Stimulated activated naive CD8-positive, alpha-beta T cell treated with anti-CD3 and anti-CD28 coated beads, Interleukin-15, Interleukin-2, amounts not matched to agents 100 ng/mL and 50 ng/mL, for 24 hours (primary cell): ENCODE results near the gene ALKBH4.
"Not testable (repeated sequence)": the region's sequence is repeated elsewhere in the genome, so short reads cannot be mapped to it uniquely, and the experiment has no call there.

Experiments
- H3K27ac Mint-ChIP-seq: one replicate; pipeline ENCODE4 v1.8.0; 2021; ENCODE audit warnings: mild to moderate bottlenecking, mixed read lengths
- H3K27me3 Mint-ChIP-seq: one replicate; pipeline ENCODE4 v1.8.0; 2021; ENCODE audit warnings: mixed read lengths
- H3K36me3 Mint-ChIP-seq: one replicate; pipeline ENCODE4 v1.8.0; 2021; ENCODE audit warnings: low read depth, mixed read lengths
- H3K4me1 Mint-ChIP-seq: one replicate; pipeline ENCODE4 v1.8.0; 2021; ENCODE audit warnings: low read depth, mixed read lengths
- H3K4me3 Mint-ChIP-seq: one replicate; pipeline ENCODE4 v1.8.0; 2021; ENCODE audit warnings: mild to moderate bottlenecking, mixed read lengths
- H3K9me3 Mint-ChIP-seq: one replicate; pipeline ENCODE4 v1.8.0; 2021; ENCODE audit warnings: mixed read lengths

ALKBH4 gene

GRCh38 chr7:102490529-102491075, 25.9 kb upstream of the ALKBH4 start:
- H3K4me3 Mint-ChIP-seq, H3K4me1 Mint-ChIP-seq, H3K27ac Mint-ChIP-seq, H3K9me3 Mint-ChIP-seq, H3K36me3 Mint-ChIP-seq, H3K27me3 Mint-ChIP-seq: not testable (repeated sequence)

GRCh38 chr7:102484317-102484716, 19.7 kb upstream of the ALKBH4 start:
- H3K4me3 Mint-ChIP-seq, H3K27me3 Mint-ChIP-seq, H3K9me3 Mint-ChIP-seq, H3K4me1 Mint-ChIP-seq, H3K36me3 Mint-ChIP-seq, H3K27ac Mint-ChIP-seq: not testable (repeated sequence)

GRCh38 chr7:102481962-102482361, 17.3 kb upstream of the ALKBH4 start:
- not testable (repeated sequence) for H3K4me3 Mint-ChIP-seq, H3K27me3 Mint-ChIP-seq, H3K4me1 Mint-ChIP-seq, H3K27ac Mint-ChIP-seq, H3K36me3 Mint-ChIP-seq, H3K9me3 Mint-ChIP-seq

GRCh38 chr7:102479982-102480637, 15.4 kb upstream of the ALKBH4 start:
- H3K4me3 Mint-ChIP-seq, H3K27me3 Mint-ChIP-seq, H3K27ac Mint-ChIP-seq, H3K9me3 Mint-ChIP-seq, H3K36me3 Mint-ChIP-seq, H3K4me1 Mint-ChIP-seq: not testable (repeated sequence)

GRCh38 chr7:102479209-102479584, 14.5 kb upstream of the ALKBH4 start:
- H3K27me3 Mint-ChIP-seq, H3K9me3 Mint-ChIP-seq, H3K36me3 Mint-ChIP-seq, H3K4me3 Mint-ChIP-seq, H3K27ac Mint-ChIP-seq, H3K4me1 Mint-ChIP-seq: not testable (repeated sequence)

- not testable (repeated sequence) for H3K27me3 Mint-ChIP-seq, H3K9me3 Mint-ChIP-seq, H3K4me1 Mint-ChIP-seq, H3K36me3 Mint-ChIP-seq
- peak within 1 kb of the TSS; percentile 72 for H3K27ac Mint-ChIP-seq
- peak within 1 kb of the TSS; percentile 83 for H3K4me3 Mint-ChIP-seq
These were observed 13.9 kb upstream of the ALKBH4 start, which contains the start of gene POLR2J for GRCh38 chr7:102478314-102479208. Gene POLR2J (minus strand): TSS chr7:102478922. CDS start chr7:102478860, 62 bp downstream.

GRCh38 chr7:102474736-102475435, 10.2 kb upstream of the ALKBH4 start:
- H3K9me3 Mint-ChIP-seq, H3K4me3 Mint-ChIP-seq, H3K36me3 Mint-ChIP-seq, H3K27ac Mint-ChIP-seq, H3K4me1 Mint-ChIP-seq, H3K27me3 Mint-ChIP-seq: not testable (repeated sequence)

GRCh38 chr7:102474116-102474515, 9.5 kb upstream of the ALKBH4 start:
- not testable (repeated sequence) for H3K27ac Mint-ChIP-seq, H3K4me1 Mint-ChIP-seq, H3K27me3 Mint-ChIP-seq, H3K9me3 Mint-ChIP-seq, H3K4me3 Mint-ChIP-seq, H3K36me3 Mint-ChIP-seq

GRCh38 chr7:102473271-102473991, 8.8 kb upstream of the ALKBH4 start:
- H3K27me3 Mint-ChIP-seq: no peaks in the 10 kb centered on the region
- no peak overlapping the region for H3K4me3 Mint-ChIP-seq

GRCh38 chr7:102472126-102473041, 7.7 kb upstream of the ALKBH4 start:
- Mint-ChIP-seq H3K9me3 (no peaks in the 10 kb centered on the region), H3K27ac (no peak overlapping the region), H3K27me3 (no peaks in the 10 kb centered on the region), H3K4me3 (no peak overlapping the region), H3K36me3 (peaks cover 7% of the 10 kb centered on the region), H3K4me1 (no peaks in the 10 kb centered on the region)

More at GRCh38 chr7:102473271-102473991, 8.8 kb upstream of the ALKBH4 start:
- Mint-ChIP-seq H3K4me1 (no peaks in the 10 kb centered on the region), H3K27ac (no peak overlapping the region), H3K36me3 (peaks cover 7% of the 10 kb centered on the region), H3K9me3 (no peaks in the 10 kb centered on the region)

GRCh38 chr7:102471791-102472125, 7.1 kb upstream of the ALKBH4 start:
- H3K27ac Mint-ChIP-seq: no peak overlapping the region
- peaks cover 2% of the 10 kb centered on the region for H3K4me1 Mint-ChIP-seq
- no peaks in the 10 kb centered on the region for H3K27me3 Mint-ChIP-seq
- peaks cover 10% of the 10 kb centered on the region for H3K36me3 Mint-ChIP-seq
- H3K9me3 Mint-ChIP-seq: no peaks in the 10 kb centered on the region
- no peak overlapping the region for H3K4me3 Mint-ChIP-seq

GRCh38 chr7:102469972-102470825, 5.5 kb upstream of the ALKBH4 start:
- no peak overlapping the region for H3K27ac Mint-ChIP-seq
- peaks cover 15% of the 10 kb centered on the region for H3K4me1 Mint-ChIP-seq
- H3K9me3 Mint-ChIP-seq: no peaks in the 10 kb centered on the region
- peaks cover 11% of the 10 kb centered on the region for H3K36me3 Mint-ChIP-seq
- no peak overlapping the region for H3K4me3 Mint-ChIP-seq
- H3K27me3 Mint-ChIP-seq: no peaks in the 10 kb centered on the region

- Mint-ChIP-seq H3K4me3 (no peak overlapping the region), H3K9me3 (no peaks in the 10 kb centered on the region), H3K4me1 (peaks cover 15% of the 10 kb centered on the region), H3K27ac (no peak overlapping the region), H3K27me3 (no peaks in the 10 kb centered on the region), H3K36me3 (peaks cover 11% of the 10 kb centered on the region)
These were observed 4.8 kb upstream of the ALKBH4 start for GRCh38 chr7:102469351-102469971.
